HG03469 (cell line): Measurements from ENCODE around the gene CRTAP.
"Not testable (repeated sequence)": the region's sequence is repeated elsewhere in the genome, so short reads cannot be mapped to it uniquely, and the experiment has no call there.

ENCODE experiments used
- ATAC-seq: cut with Tn5 transposase; IDR thresholded peaks from one replicate; pipeline ENCODE4 v1.9.1; 2021; ENCODE audit warnings: mild to moderate bottlenecking, moderate library complexity, moderate number of reproducible peaks; ENCODE audit not compliant: unreplicated experiment

The CRTAP gene

GRCh38 chr3:33173103-33173502 lies 59.3 kb downstream of the CRTAP start:
- no peak for ATAC-seq

- no peak for ATAC-seq
These were observed 59.9 kb downstream of the CRTAP start for GRCh38 chr3:33173672-33174071.

GRCh38 chr3:33174095-33174494 lies 60.3 kb downstream of the CRTAP start:
- ATAC-seq: no peak

DNA sequence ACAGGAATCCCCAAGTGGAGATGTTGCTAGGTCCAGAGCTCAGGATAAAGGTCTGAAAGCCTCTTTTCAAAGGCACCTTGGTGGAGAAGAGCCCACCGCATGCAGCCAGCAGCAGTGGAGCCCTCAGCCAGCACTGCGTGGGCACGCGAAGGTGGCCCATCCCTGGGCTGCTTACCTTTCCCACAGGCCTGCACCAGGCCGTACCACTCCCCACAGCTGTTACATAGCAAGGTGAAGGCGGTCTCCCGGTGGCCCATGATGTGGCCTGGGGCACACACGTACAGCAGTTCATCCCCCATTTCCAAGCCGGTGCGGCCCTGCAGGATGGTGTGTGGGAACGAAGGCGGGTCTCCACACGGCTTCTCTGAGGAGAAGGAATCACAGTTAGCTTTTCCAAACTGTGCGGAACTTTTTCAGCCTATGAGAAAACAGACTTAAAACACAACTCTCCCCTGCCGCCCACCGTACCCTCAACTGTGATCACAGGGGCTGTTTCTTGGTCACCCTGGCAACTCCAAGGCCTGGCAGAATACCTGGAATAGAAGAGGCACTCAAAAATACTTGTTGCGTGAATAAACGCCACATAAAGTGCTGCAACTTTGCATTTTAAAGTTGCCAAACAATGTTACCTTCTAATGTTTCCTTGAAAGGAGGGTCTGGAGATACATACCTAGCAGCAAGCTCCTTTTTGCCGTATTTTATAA lies 61.0 kb downstream of the CRTAP start:
- ATAC-seq: no peak

DNA sequence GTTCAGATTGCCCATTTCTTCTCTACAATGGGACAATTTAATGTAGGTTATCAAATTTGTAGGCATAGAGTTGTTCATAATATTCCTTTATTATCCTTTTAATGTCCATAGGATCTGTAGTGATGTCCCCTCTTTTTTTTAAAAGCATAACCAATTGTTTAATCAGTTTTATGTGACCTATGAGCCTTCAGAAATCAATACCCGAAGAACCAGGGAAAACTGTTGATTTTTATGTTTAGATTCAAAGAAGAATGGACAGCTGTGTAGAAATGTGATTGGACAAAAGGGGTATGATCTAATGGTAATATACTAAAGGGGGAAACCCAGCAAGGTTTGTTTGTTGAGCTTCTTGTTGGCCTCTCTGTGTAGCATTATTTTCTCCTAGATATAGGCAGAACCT lies 65.3 kb downstream of the CRTAP start:
- ATAC-seq: no peak

GRCh38 chr3:33181229-33181628 lies 67.4 kb downstream of the CRTAP start:
- ATAC-seq: no peak

DNA sequence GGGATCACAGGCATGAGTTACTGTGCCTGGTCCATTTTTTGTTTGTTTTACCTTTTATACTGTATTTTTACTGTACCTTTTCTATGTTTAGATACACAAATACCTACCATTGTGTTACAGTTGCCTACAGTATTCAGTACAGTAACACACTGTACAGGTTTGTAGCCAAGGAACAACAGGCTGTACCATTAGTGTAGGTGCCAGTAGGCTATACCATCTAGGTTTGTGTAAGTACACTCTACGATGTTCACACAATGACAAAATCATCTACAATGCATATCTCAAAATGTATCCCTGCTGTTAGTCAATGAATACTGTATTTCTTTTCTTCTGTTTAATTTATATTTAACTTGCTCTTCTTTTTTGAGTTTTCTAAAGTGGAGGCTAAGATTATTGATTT lies 67.8 kb downstream of the CRTAP start:
- ATAC-seq: not testable (repeated sequence)

DNA sequence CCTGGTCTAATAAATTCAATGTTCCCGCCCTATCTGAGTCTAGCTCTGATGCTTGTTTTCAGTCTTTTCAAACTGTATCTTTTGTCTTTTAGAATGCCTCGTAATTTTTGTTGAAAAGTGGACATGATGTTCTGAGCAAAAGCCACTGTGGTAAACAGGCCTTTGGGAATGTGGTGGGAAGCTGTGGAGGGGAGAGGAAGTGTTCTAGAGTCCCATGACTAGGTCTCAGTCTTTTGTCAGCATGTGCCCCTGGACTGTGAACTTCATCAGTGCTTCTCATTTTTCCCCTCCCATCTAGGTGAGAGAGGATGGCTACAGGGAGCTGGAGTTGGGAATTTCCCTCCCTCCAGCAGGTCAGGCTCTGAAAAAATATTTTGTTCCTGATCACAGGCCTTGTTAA lies 71.0 kb downstream of the CRTAP start:
- no peak for ATAC-seq

DNA sequence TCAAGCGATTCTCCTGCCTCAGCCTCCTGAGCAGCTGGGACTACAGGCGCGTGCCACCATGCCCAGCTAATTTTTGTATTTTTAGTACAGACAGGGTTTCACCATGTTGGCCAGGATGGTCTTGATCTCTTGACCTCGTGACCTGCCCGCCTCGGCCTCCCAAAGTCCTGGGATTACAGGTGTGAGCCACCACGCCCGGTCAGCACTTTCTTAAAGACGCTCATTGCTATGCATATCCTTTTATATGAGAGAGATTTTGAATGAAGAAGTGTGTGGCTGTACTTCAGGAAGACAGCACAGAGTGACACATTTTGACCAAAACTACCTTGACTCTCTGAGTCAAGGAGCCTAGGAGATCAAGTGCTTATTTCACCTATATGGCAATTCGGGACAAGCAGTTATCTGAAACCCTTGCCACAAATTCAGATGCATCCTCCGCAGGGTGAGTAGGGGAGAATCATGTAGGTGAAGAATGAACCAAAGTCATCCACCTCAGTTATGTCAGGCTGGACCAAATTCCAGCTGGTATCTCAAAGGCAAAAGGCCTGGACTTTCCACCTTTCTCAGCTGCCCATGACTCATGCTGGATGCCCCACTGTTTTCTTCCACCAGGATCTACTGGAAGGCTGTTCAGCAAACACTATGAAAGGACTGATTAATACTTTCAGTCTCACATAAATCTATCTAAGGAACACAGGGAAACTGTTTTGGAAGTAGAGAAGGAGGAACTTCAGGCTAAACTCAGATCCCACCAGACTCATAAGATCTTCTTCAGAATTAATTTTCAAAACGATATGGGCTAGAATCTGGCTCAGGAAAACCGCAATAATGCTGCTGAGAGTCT lies 72.9 kb downstream of the CRTAP start:
- no peak for ATAC-seq

DNA sequence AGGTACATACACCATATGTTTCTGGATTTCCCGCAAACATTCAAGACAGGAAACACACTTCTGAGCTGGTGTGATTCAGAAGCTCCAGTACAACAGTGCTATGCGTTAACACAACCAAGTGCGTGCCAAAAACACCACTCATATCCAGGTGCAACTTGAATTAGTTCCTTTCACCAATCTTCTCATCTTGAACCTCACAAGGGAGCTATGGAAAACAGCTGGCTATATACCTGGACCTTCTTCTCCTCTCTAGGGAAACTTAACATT lies 73.5 kb downstream of the CRTAP start:
- no peak for ATAC-seq

- no peak for ATAC-seq
These were observed 80.5 kb downstream of the CRTAP start for GRCh38 chr3:33194303-33194702.

DNA sequence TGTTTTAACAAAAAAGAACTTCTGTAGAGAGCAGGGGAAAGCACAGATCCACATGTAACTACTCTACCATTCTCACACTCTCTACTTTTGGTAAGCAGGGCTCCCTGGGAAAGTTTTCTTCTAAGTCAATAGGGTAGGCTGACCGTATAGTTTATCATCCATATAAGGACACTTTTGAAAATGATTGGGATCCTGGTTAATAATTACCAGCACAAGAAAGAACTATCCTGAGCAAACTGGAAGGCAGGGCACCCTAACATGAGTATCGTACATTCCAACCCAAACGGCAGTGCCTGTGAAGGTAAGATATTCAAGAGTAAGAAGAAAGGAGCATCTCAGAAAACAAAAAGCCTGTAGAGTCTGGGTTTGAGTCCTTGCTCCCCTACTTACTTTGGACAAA lies 82.7 kb downstream of the CRTAP start:
- ATAC-seq: no peak
